Loucy (cell line): ENCODE measurements around the gene ATOH8.

Experiments used
- H2AFZ ChIP-seq: fragments of 200-600 bp; sonication (generic); 2 replicates; pipeline ENCODE4 v1.6.0; 2016; ENCODE audit warnings: antibody characterized with exemption, mild to moderate bottlenecking, low read length, moderate library complexity
- H3F3A ChIP-seq: fragments of 200-600 bp; 2 replicates; pipeline ENCODE4 v1.6.0; 2016; ENCODE audit warnings: antibody characterized with exemption, low read depth, mild to moderate bottlenecking
- H3K27me3 ChIP-seq: fragments of 200-600 bp; sonication (generic); 2 replicates; pipeline ENCODE4 v1.6.1; 2014; ENCODE audit warnings: low read length, mild to moderate bottlenecking; ENCODE audit not compliant: insufficient read depth, poor library complexity, severe bottlenecking
- H3K36me3 ChIP-seq: fragments of 200-600 bp; sonication (generic); 2 replicates; pipeline ENCODE4 v1.6.1; 2016; ENCODE audit warnings: low read length; ENCODE audit not compliant: insufficient read depth
- H3K4me1 ChIP-seq: fragments of 200-600 bp; sonication (generic); 2 replicates; pipeline ENCODE4 v1.5.1; 2014; ENCODE audit warnings: low read length, mild to moderate bottlenecking; ENCODE audit not compliant: insufficient read depth, poor library complexity, severe bottlenecking
- H3K4me2 ChIP-seq: fragments of 200-600 bp; sonication (generic); 2 replicates; pipeline ENCODE4 v1.6.0; 2014; ENCODE audit warnings: antibody characterized with exemption, low read length, low read depth, mild to moderate bottlenecking; ENCODE audit not compliant: poor library complexity, severe bottlenecking
- H3K4me3 ChIP-seq: fragments of 200-600 bp; sonication (generic); 2 replicates; pipeline ENCODE4 v1.5.1; 2014; ENCODE audit warnings: low read length, mild to moderate bottlenecking, mixed read lengths; ENCODE audit not compliant: poor library complexity, severe bottlenecking
- H3K79me2 ChIP-seq: fragments of 200-600 bp; sonication (generic); 2 replicates; pipeline ENCODE4 v1.6.1; 2014; ENCODE audit warnings: low read length; ENCODE audit not compliant: insufficient read depth
- H3K9ac ChIP-seq: fragments of 200-600 bp; sonication (generic); 2 replicates; pipeline ENCODE4 v1.6.0; 2014; ENCODE audit warnings: mild to moderate bottlenecking, low read depth, low read length, moderate library complexity; ENCODE audit not compliant: poor library complexity, severe bottlenecking
- H3K9me2 ChIP-seq: fragments of 200-600 bp; sonication (generic); replicated peaks from 2 replicates; pipeline ENCODE4 v1.6.1; 2016; ENCODE audit warnings: low read depth, low read length, mixed read lengths
- H3K9me3 ChIP-seq: fragments of 200-600 bp; sonication (generic); 2 replicates; pipeline ENCODE4 v1.6.1; 2014; ENCODE audit warnings: mild to moderate bottlenecking, antibody characterized with exemption, low read length, low read depth; ENCODE audit not compliant: insufficient read depth
- H4K20me1 ChIP-seq: fragments of 200-600 bp; sonication (generic); 2 replicates; pipeline ENCODE4 v1.6.0; 2014; ENCODE audit warnings: antibody characterized with exemption, low read length, mild to moderate bottlenecking; ENCODE audit not compliant: insufficient read depth, poor library complexity, severe bottlenecking
- CTCF ChIP-seq: fragments of 200-600 bp; sonication (generic); conservative IDR thresholded peaks from 2 replicates; pipeline ENCODE4 v1.5.1; 2014; ENCODE audit warnings: mild to moderate bottlenecking, antibody characterized with exemption, low read length
- EZH2phosphoT487 ChIP-seq: fragments of 200-600 bp; IDR thresholded peaks from 2 replicates; pipeline ENCODE4 v1.6.1; 2018; ENCODE audit warnings: antibody characterized with exemption, mild to moderate bottlenecking, moderate library complexity, borderline replicate concordance

ATOH8 gene

GRCh38 chr2:85819811-85820510 is 66.2 kb downstream of the ATOH8 start:
- H3K9me3 ChIP-seq: no peaks in the 10 kb centered on the region
- H3K79me2 ChIP-seq: no peaks in the 10 kb centered on the region
- no peaks in the 10 kb centered on the region for H3K27me3 ChIP-seq
- H3F3A ChIP-seq: no peaks in the 10 kb centered on the region
- no peak overlapping the region for H2AFZ ChIP-seq
- H3K4me3 ChIP-seq: no peak overlapping the region
- no peak for TF ChIP-seq CTCF
- TF ChIP-seq EZH2phosphoT487: no peak
- H4K20me1 ChIP-seq: no peaks in the 10 kb centered on the region
- H3K9ac ChIP-seq: no peak overlapping the region
- no peaks in the 10 kb centered on the region for H3K36me3 ChIP-seq
- H3K9me2 ChIP-seq: no peaks in the 10 kb centered on the region
- H3K4me1 ChIP-seq: no peaks in the 10 kb centered on the region
- no peak overlapping the region for H3K4me2 ChIP-seq

GRCh38 chr2:85822766-85823165 is 69.0 kb downstream of the ATOH8 start:
- Histone ChIP-seq H3K36me3 (no peaks in the 10 kb centered on the region), H3K79me2 (no peaks in the 10 kb centered on the region), H3K4me1 (peaks cover 3% of the 10 kb centered on the region), H3K9me2 (no peaks in the 10 kb centered on the region), H3K4me3 (no peak overlapping the region), H3K4me2 (no peak overlapping the region), H3K9me3 (no peaks in the 10 kb centered on the region), H3K9ac (no peak overlapping the region), H3F3A (no peaks in the 10 kb centered on the region), H4K20me1 (no peaks in the 10 kb centered on the region), H2AFZ (no peak overlapping the region), H3K27me3 (no peaks in the 10 kb centered on the region)
- TF ChIP-seq EZH2phosphoT487 (no peak), CTCF (no peak)

- no peak overlapping the region for H2AFZ ChIP-seq
- no peaks in the 10 kb centered on the region for H3F3A ChIP-seq
- no peaks in the 10 kb centered on the region for H3K9me3 ChIP-seq
- H4K20me1 ChIP-seq: no peaks in the 10 kb centered on the region
- no peaks in the 10 kb centered on the region for H3K27me3 ChIP-seq
- H3K4me3 ChIP-seq: no peak overlapping the region
- H3K79me2 ChIP-seq: no peaks in the 10 kb centered on the region
- H3K4me1 ChIP-seq: peaks cover 8% of the 10 kb centered on the region
- H3K9me2 ChIP-seq: no peaks in the 10 kb centered on the region
- H3K9ac ChIP-seq: no peak overlapping the region
- H3K36me3 ChIP-seq: no peaks in the 10 kb centered on the region
- TF ChIP-seq EZH2phosphoT487 (no peak), CTCF (no peak)
- no peak overlapping the region for H3K4me2 ChIP-seq
Measured at GRCh38 chr2:85823951-85824350, 70.2 kb downstream of the ATOH8 start.
